PC-9 (cell line): ENCODE measurements around the gene CORIN. TPM values are rescaled to one million over a fixed set of nuclear protein-coding genes. Genes with fewer than 3 reads are reported as not detected.

Experiments
- BruUV-seq: library from RNA; stranded (reverse); fragments of 400-500 nt; replicated peaks from 2 replicates; lab custom pipeline; 2021; lab: Mats Ljungman, UMichigan
- CTCF ChIA-PET: fragments of 300-600 bp; sonication (Branson Sonifier 250); formaldehyde crosslinking; loops from one replicate; lab custom pipeline; 2022; ENCODE audit warnings: antibody characterized with exemption; lab: Charles Lee
- POLR2A ChIA-PET: fragments of 300-600 bp; sonication (Branson Sonifier 250); formaldehyde crosslinking; loops from one replicate; lab custom pipeline; 2022; ENCODE audit warnings: antibody characterized with exemption; ENCODE audit not compliant: unreplicated experiment; lab: Charles Lee
- DNase-seq, 2 experiments: peaks; one replicate each; pipeline versions ENCODE4 v3.0.0 to v3.0.0-alpha.2; 2015 to 2022; ENCODE audit warnings: mixed read lengths in 1 of 2
- H2AFZ ChIP-seq: fragments of 200-600 bp; sonication (generic); 2 replicates; pipeline ENCODE4 v1.8.1; 2017; ENCODE audit warnings: antibody characterized with exemption
- H3F3A ChIP-seq: fragments of 200-600 bp; sonication (generic); 2 replicates; pipeline ENCODE4 v1.8.1; 2017; ENCODE audit warnings: antibody characterized with exemption, mild to moderate bottlenecking, low read depth; ENCODE audit not compliant: insufficient read depth
- H3K27ac ChIP-seq: fragments of 200-600 bp; sonication (generic); 2 replicates; pipeline ENCODE4 v1.6.1; 2016; ENCODE audit warnings: mixed run types
- H3K27me3 ChIP-seq: fragments of 200-600 bp; sonication (generic); 2 replicates; pipeline ENCODE4 v1.6.1; 2016; ENCODE audit warnings: low read depth, mixed run types; ENCODE audit not compliant: insufficient read depth
- H3K36me3 ChIP-seq: fragments of 200-600 bp; sonication (generic); 2 replicates; pipeline ENCODE4 v1.6.1; 2016; ENCODE audit warnings: low read depth, mixed run types
- H3K4me1 ChIP-seq: fragments of 200-600 bp; sonication (generic); replicated peaks from 2 replicates; pipeline ENCODE4 v1.6.1; 2016; ENCODE audit warnings: mixed run types; ENCODE audit not compliant: insufficient read depth
- H3K4me2 ChIP-seq: fragments of 200-600 bp; sonication (generic); 2 replicates; pipeline ENCODE4 v1.6.1; 2017; ENCODE audit warnings: mixed run types
- H3K4me3 ChIP-seq: fragments of 200-600 bp; sonication (generic); 2 replicates; pipeline ENCODE4 v1.6.1; 2016; ENCODE audit warnings: mixed run types
- H3K79me2 ChIP-seq: fragments of 200-600 bp; sonication (generic); 2 replicates; pipeline ENCODE4 v1.6.1; 2017; ENCODE audit warnings: low read depth, mixed run types
- H3K9me2 ChIP-seq: fragments of 200-600 bp; sonication (generic); 2 replicates; pipeline ENCODE4 v1.8.1; 2017; ENCODE audit warnings: mild to moderate bottlenecking; ENCODE audit not compliant: insufficient read depth
- H3K9me3 ChIP-seq: fragments of 200-600 bp; sonication (generic); 2 replicates; pipeline ENCODE4 v1.8.1; 2016; ENCODE audit warnings: low read depth; ENCODE audit not compliant: insufficient read depth
- H4K20me1 ChIP-seq: fragments of 200-600 bp; sonication (generic); 2 replicates; pipeline ENCODE4 v1.8.1; 2017; ENCODE audit not compliant: insufficient read depth
- EZH2 ChIP-seq: fragments of 200-600 bp; sonication (generic); IDR thresholded peaks from 2 replicates; pipeline ENCODE4 v1.8.0; 2017; ENCODE audit warnings: antibody characterized with exemption, low read depth
- intact Hi-C: fragments of 100-400 bp; cut with micrococcal nuclease; formaldehyde crosslinking; loops from one replicate; pipeline ENCODE4 v1.10.0; 2022; ENCODE audit not compliant: unreplicated experiment
- total RNA-seq: library from RNA; stranded (reverse); gene quantifications from 2 replicates; pipeline ENCODE4 v1.2.3, GENCODE V29; 2021
- TF ChIP-seq, protein P1 (sequence below): fragments of 200-600 bp; sonication (generic); conservative IDR thresholded peaks from 2 replicates; pipeline ENCODE4 v1.6.1; 2017; ENCODE audit warnings: mixed run types, antibody characterized with exemption, mild to moderate bottlenecking, moderate library complexity

The CORIN gene
- total RNA-seq, 1 experiment from 2014 or later, result not detected

DNA sequence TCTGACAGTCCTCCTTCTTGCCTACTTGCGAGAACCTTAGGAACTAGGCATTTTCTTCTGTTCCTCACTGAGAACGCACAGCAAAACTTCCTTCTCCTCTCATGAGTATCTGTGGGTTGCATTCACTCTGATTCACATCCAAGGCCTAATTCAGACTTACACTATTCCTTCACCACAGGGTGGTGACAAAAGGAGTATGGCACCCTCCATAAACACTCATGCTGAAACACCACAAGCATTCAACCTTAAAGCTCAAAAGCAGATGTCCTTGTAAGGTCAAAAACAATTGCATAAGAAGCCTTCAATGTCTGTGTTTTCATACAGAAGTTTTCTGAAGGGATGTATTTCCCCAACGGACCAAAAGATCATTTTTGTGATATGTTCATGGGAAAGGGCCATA is 147.3 kb downstream of the CORIN start:
- TF ChIP-seq EZH2, result no peak
- TF ChIP-seq, protein P1, sequence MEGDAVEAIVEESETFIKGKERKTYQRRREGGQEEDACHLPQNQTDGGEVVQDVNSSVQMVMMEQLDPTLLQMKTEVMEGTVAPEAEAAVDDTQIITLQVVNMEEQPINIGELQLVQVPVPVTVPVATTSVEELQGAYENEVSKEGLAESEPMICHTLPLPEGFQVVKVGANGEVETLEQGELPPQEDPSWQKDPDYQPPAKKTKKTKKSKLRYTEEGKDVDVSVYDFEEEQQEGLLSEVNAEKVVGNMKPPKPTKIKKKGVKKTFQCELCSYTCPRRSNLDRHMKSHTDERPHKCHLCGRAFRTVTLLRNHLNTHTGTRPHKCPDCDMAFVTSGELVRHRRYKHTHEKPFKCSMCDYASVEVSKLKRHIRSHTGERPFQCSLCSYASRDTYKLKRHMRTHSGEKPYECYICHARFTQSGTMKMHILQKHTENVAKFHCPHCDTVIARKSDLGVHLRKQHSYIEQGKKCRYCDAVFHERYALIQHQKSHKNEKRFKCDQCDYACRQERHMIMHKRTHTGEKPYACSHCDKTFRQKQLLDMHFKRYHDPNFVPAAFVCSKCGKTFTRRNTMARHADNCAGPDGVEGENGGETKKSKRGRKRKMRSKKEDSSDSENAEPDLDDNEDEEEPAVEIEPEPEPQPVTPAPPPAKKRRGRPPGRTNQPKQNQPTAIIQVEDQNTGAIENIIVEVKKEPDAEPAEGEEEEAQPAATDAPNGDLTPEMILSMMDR, result no peak
- H3K4me2 ChIP-seq, result no peak overlapping the region
- no peaks in the 10 kb centered on the region for H3K9me2 ChIP-seq
- CTCF ChIA-PET, result no interaction called here
- H3K27ac ChIP-seq, result no peak overlapping the region
- H3K9me3 ChIP-seq, result no peaks in the 10 kb centered on the region
- POLR2A ChIA-PET, result no interaction called here
- no peaks in the 10 kb centered on the region for H3K4me1 ChIP-seq
- no peaks in the 10 kb centered on the region for H4K20me1 ChIP-seq
- no peak overlapping the region for H2AFZ ChIP-seq
- H3K27me3 ChIP-seq, result no peaks in the 10 kb centered on the region
- intact Hi-C loops, result no loop called here
- H3K4me3 ChIP-seq, result no peak overlapping the region
- no peaks in the 10 kb centered on the region for H3F3A ChIP-seq
- H3K79me2 ChIP-seq, result no peaks in the 10 kb centered on the region
- no TSS peak for BruUV-seq
- no peaks in the 10 kb centered on the region for H3K36me3 ChIP-seq
- DNase-seq, result no peak

DNA sequence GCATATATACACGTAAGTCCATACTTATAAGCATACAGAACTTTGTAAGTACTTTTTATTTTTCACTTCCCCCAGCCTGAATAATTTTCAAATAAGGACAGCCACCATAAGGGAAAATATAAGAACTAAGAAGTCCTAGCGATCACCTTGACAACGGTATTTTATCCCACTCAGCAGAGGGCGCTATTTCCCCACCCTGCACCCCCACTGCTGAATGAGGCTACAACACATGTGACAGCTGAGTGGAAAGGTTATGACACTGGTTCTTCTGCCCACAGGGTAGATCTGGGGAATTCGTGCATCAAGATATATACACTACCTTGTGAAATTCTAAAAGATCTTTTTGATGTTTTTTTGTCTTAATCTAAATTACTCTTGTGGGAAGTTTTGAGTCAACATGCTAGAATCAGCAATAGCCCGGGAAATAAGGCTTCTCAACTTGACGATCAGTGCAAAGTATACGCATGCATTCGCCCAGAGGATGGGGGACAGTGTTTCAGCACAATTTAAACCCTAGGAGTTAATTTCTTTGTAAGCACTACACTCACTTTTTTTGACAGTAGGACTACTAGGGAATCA is 151.5 kb downstream of the CORIN start:
- DNase-seq, result peak in 1 of 2 experiments; percentile 41
- BruUV-seq, result no TSS peak
- TF ChIP-seq, protein P1, result peak; percentile 68
- no peak for TF ChIP-seq EZH2
- Histone ChIP-seq H3K36me3 (no peaks in the 10 kb centered on the region), H3K27ac (no peak overlapping the region), H3K4me1 (no peaks in the 10 kb centered on the region), H3K4me2 (no peak overlapping the region), H2AFZ (no peak overlapping the region), H3K9me2 (no peaks in the 10 kb centered on the region), H3F3A (no peaks in the 10 kb centered on the region), H3K9me3 (no peaks in the 10 kb centered on the region), H3K27me3 (no peaks in the 10 kb centered on the region), H3K79me2 (no peaks in the 10 kb centered on the region), H4K20me1 (no peaks in the 10 kb centered on the region), H3K4me3 (no peak overlapping the region)
- ChIA-PET CTCF (interaction anchor here (1.0 kb wide), 1 partner anchor 150 kb away, joined by 3 read pairs; no protein-coding TSS in a partner anchor), POLR2A (no interaction called here)
- intact Hi-C loops, result loop anchor here (5.0 kb wide), 2 partner anchors 151 to 246 kb away; partner anchors contain the start of gene CORIN

DNA sequence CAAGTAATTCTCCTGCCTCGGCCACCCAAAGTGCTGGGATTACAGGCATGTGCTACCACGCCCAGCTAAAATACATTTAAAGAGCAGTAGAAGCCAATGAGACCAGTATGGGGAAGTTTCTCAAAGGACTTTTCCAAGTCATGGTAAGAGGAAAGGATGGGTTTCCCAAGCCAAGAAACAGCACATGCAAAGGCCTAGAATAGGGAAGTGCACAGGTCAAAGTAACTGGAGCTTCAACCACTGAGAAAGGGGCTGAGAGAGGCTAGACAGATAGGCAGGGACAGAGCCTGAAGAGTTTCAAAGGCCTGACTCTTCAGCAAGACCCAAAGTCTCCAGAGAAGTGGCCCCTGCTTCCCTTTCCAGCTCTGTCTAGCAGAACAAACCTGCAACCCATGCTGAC is 162.1 kb downstream of the CORIN start:
- Histone ChIP-seq H3K79me2 (no peaks in the 10 kb centered on the region), H3K4me3 (no peak overlapping the region), H3K27ac (no peak overlapping the region), H3K9me3 (no peaks in the 10 kb centered on the region), H2AFZ (no peak overlapping the region), H3F3A (no peaks in the 10 kb centered on the region), H3K4me2 (no peak overlapping the region), H3K9me2 (no peaks in the 10 kb centered on the region), H3K36me3 (no peaks in the 10 kb centered on the region), H3K27me3 (no peaks in the 10 kb centered on the region), H4K20me1 (no peaks in the 10 kb centered on the region), H3K4me1 (no peaks in the 10 kb centered on the region)
- no peak for TF ChIP-seq EZH2
- TF ChIP-seq, protein P1, result no peak
- intact Hi-C loops, result no loop called here
- no peak for DNase-seq
- BruUV-seq, result no TSS peak
- ChIA-PET CTCF (no interaction called here), POLR2A (interaction anchor here (0.7 kb wide), 1 partner anchor 120 kb away, joined by 4 read pairs; no protein-coding TSS in a partner anchor)
